Muscle of back (tissue), 13 donors: ENCODE results near the gene POM121. TPM values are rescaled to one million over a fixed set of nuclear protein-coding genes. Genes with fewer than 3 reads are reported as not detected.
A peak's percentile ranks its signal among the peaks of the same experiment; 100 is the strongest.
"Not testable (repeated sequence)": the region's sequence is repeated elsewhere in the genome, so short reads cannot be mapped to it uniquely, and the experiment has no call there.

Experiments
- DNase-seq, 3 donors: peaks; one replicate each; pipeline versions ENCODE4 v3.0.0 to v3.0.0-alpha.2; 2013
- long read RNA-seq, 9 donors: transcript quantifications; one replicate each; lab custom pipeline, GENCODE V29; 2026
- polyA plus RNA-seq, 10 donors: library from polyadenylated mRNA; unstranded; fragments of 120-200 nt; gene quantifications; one replicate each; pipeline ENCODE4 v1.2.1, GENCODE V29; 2013; ENCODE audit not compliant: insufficient read length in 10 of 10

POM121 gene
- 10 to 100 TPM; 26.9 to 32.8 (median 28.7) TPM for polyA plus RNA-seq
- long read RNA-seq, donor 1, partial matches to known transcripts, result 6 of 6 reads
- long read RNA-seq, donor 1, other reads (novel, unspliced or antisense), result 0 of 6 reads
- long read RNA-seq, donor 2, result 0 reads
- long read RNA-seq, donor 3, result 0 reads
- long read RNA-seq, donor 4, partial matches to known transcripts, result 7 of 7 reads
- long read RNA-seq, donor 4, other reads (novel, unspliced or antisense), result 0 of 7 reads
- long read RNA-seq, donor 5, partial matches to known transcripts, result 8 of 8 reads
- long read RNA-seq, donor 5, other reads (novel, unspliced or antisense), result 0 of 8 reads
- long read RNA-seq, donor 6, result 0 reads
- long read RNA-seq, donor 7, partial matches to known transcripts, result 0 of 1 reads
- long read RNA-seq, donor 7, other reads (novel, unspliced or antisense), result 0 of 1 reads
- long read RNA-seq, donor 8, result 0 reads
- long read RNA-seq, donor 9, result 0 reads

GRCh38 chr7:72924733-72925545, at the start of gene POM121:
TSS of gene POM121 (plus strand) at chr7:72925095. CDS start at chr7:72925122, 27 bp downstream.
- peak; percentile 83 to 96 (median 95) for DNase-seq

GRCh38 chr7:72879079-72879736, 45.7 kb upstream of the POM121 start:
- peak; percentile 77 to 90 (median 82) for DNase-seq

- DNase-seq, result peak; percentile 23 to 78 (median 59)
These were observed 45.1 kb upstream of the POM121 start for GRCh38 chr7:72879737-72880215.

GRCh38 chr7:72891750-72892149, 33.1 kb upstream of the POM121 start:
- DNase-seq, result not testable (repeated sequence)

- DNase-seq, result not testable (repeated sequence)
These were observed 20.2 kb upstream of the POM121 start for GRCh38 chr7:72904740-72905139.

- not testable (repeated sequence) for DNase-seq
These were observed 16.5 kb upstream of the POM121 start for GRCh38 chr7:72908422-72908821.

- not testable (repeated sequence) for DNase-seq
These were observed 13.5 kb upstream of the POM121 start for GRCh38 chr7:72911395-72911794.

GRCh38 chr7:72913750-72914149, 11.1 kb upstream of the POM121 start:
- not testable (repeated sequence) for DNase-seq

- peak; percentile 11 to 41 (median 17) for DNase-seq
These were observed 10.0 kb upstream of the POM121 start for GRCh38 chr7:72914756-72915525.

- DNase-seq, result no peak
These were observed 5.6 kb upstream of the POM121 start for GRCh38 chr7:72919256-72919775.

- DNase-seq, result peak in 1 of 3 donors; percentile 6
These were observed 536 bp upstream of the POM121 start for GRCh38 chr7:72924386-72924732.

GRCh38 chr7:72925546-72926120, 738 bp downstream of the POM121 start:
- DNase-seq, result peak in 2 of 3 donors; percentile 4 to 32

GRCh38 chr7:72927791-72928190, 2.9 kb downstream of the POM121 start:
- not testable (repeated sequence) for DNase-seq

- DNase-seq, result not testable (repeated sequence)
These were observed 3.3 kb downstream of the POM121 start for GRCh38 chr7:72928216-72928615.

- DNase-seq, result not testable (repeated sequence)
These were observed 17.3 kb downstream of the POM121 start for GRCh38 chr7:72942022-72942705.

GRCh38 chr7:72942956-72943355, 18.1 kb downstream of the POM121 start:
- DNase-seq, result not testable (repeated sequence)

GRCh38 chr7:72944937-72945336, 20.0 kb downstream of the POM121 start:
- DNase-seq, result not testable (repeated sequence)

GRCh38 chr7:72945597-72945996, 20.7 kb downstream of the POM121 start:
- DNase-seq, result not testable (repeated sequence)

GRCh38 chr7:72946130-72946745, 21.3 kb downstream of the POM121 start:
- not testable (repeated sequence) for DNase-seq
